ENCODE measurements around the gene CAPZB. TPM values are rescaled to one million over a fixed set of nuclear protein-coding genes. Genes with fewer than 3 reads are reported as not detected.

Gene CAPZB
- total RNA-seq, 1 donor = 183 TPM

- DNase-seq (ENCODE audit: low read depth) = no peak
- no peak overlapping the region for H3K4me3 ChIP-seq (ENCODE audit: low read depth, low read length)
- TF ChIP-seq, protein P1, sequence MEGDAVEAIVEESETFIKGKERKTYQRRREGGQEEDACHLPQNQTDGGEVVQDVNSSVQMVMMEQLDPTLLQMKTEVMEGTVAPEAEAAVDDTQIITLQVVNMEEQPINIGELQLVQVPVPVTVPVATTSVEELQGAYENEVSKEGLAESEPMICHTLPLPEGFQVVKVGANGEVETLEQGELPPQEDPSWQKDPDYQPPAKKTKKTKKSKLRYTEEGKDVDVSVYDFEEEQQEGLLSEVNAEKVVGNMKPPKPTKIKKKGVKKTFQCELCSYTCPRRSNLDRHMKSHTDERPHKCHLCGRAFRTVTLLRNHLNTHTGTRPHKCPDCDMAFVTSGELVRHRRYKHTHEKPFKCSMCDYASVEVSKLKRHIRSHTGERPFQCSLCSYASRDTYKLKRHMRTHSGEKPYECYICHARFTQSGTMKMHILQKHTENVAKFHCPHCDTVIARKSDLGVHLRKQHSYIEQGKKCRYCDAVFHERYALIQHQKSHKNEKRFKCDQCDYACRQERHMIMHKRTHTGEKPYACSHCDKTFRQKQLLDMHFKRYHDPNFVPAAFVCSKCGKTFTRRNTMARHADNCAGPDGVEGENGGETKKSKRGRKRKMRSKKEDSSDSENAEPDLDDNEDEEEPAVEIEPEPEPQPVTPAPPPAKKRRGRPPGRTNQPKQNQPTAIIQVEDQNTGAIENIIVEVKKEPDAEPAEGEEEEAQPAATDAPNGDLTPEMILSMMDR (IDR thresholded peaks at IDR 0.05; ENCODE audit: insufficient read depth, low read depth, low read length) = no peak
These were observed 154.0 kb downstream of the CAPZB start for GRCh38 chr1:19331262-19331878.

DNA sequence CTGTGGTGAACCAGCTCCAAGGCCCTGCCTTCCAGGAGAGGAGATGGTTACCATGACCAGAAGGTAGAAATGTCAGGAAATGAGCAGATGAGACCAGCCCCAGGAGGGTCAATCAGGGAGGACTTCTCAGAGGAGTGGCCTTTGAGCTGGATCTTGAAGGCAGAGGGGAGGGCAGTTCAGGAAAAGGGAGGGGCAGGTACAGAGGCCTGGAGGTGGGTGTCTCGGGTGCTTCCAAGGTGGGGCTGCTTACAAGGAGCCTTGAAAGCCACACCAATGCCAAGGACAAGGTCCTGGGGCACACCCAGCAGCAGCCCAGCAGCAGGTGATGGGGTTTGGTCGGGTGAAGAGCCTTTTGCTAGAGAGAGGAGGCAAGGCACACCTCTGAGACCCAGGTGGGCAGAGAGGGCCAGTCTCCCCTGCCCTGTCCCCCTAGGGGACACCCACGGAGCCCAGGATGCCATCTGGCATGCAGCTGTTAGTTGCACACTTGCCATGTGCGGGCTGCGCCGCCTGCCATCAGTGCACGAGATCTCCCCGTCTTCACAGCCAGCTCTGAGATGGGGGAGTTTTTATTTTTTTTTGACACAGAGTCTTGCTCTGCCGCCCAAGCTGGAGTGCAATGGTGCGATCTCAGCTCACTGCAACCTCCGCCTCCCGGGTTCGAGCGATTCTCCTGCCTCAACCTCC, 154.7 kb downstream of the CAPZB start:
- TF ChIP-seq, protein P1 (IDR thresholded peaks at IDR 0.05; ENCODE audit: insufficient read depth, low read depth, low read length) = no peak
- no peak overlapping the region for H3K4me3 ChIP-seq (ENCODE audit: low read depth, low read length)
- no peak for DNase-seq (ENCODE audit: low read depth)

DNA sequence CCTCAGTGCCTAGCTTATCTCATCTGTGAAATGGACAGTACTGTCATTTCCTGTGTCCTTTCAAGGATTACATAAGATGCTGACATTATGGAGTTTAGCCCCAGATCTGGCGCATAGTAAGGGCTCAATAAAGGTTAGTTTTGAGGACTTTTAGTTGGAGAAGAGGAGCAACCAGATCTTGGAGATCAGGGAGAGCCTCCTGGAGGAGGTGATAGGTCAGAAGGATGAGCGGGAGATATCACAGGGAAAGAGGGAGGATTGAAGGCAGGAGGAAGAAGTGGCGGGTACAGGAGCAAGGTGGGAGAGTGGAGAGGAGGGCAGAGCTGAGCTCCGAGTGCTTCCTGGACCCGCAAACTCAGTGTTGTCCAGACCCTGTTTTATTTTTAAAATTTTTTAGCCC, 155.7 kb downstream of the CAPZB start:
- no peak overlapping the region for H3K4me3 ChIP-seq (ENCODE audit: low read depth, low read length)
- TF ChIP-seq, protein P1 (IDR thresholded peaks at IDR 0.05; ENCODE audit: insufficient read depth, low read depth, low read length) = no peak
- DNase-seq (ENCODE audit: low read depth) = no peak

GRCh38 chr1:19329188-19329587, 156.2 kb downstream of the CAPZB start:
- no peak overlapping the region for H3K4me3 ChIP-seq (ENCODE audit: low read depth, low read length)
- TF ChIP-seq, protein P1 (IDR thresholded peaks at IDR 0.05; ENCODE audit: insufficient read depth, low read depth, low read length) = no peak
- DNase-seq (ENCODE audit: low read depth) = no peak

GRCh38 chr1:19328486-19328885, 156.9 kb downstream of the CAPZB start:
- TF ChIP-seq, protein P1 (IDR thresholded peaks at IDR 0.05; ENCODE audit: insufficient read depth, low read depth, low read length) = no peak

DNA sequence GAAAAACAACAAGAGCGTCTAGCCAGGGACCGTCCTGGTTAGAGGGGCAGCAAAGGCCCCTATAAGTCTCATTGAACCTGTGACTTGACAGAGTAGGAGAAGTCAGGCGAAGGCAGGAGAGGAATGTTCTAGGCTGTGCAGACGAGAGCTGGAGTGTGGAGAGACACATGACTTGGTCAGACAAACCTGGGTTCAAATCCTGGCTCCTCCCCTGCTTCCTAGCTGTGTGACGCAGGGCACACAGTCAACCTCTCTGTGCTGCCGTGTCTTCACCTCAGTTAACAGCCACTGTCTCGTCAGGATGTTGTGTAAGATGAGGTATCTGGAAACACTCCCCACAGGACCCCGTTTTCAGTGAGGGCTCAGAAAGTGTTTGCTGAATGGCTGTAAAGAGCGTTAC, 157.6 kb downstream of the CAPZB start:
- no peak for DNase-seq (ENCODE audit: low read depth)
- H3K4me3 ChIP-seq (ENCODE audit: low read depth, low read length) = no peak overlapping the region
- TF ChIP-seq, protein P1 (IDR thresholded peaks at IDR 0.05; ENCODE audit: insufficient read depth, low read depth, low read length) = no peak

More at GRCh38 chr1:19328486-19328885, 156.9 kb downstream of the CAPZB start:
- DNase-seq (ENCODE audit: low read depth) = no peak
- no peak overlapping the region for H3K4me3 ChIP-seq (ENCODE audit: low read depth, low read length)
